ENCODE data around the gene TNNC1.

DNA sequence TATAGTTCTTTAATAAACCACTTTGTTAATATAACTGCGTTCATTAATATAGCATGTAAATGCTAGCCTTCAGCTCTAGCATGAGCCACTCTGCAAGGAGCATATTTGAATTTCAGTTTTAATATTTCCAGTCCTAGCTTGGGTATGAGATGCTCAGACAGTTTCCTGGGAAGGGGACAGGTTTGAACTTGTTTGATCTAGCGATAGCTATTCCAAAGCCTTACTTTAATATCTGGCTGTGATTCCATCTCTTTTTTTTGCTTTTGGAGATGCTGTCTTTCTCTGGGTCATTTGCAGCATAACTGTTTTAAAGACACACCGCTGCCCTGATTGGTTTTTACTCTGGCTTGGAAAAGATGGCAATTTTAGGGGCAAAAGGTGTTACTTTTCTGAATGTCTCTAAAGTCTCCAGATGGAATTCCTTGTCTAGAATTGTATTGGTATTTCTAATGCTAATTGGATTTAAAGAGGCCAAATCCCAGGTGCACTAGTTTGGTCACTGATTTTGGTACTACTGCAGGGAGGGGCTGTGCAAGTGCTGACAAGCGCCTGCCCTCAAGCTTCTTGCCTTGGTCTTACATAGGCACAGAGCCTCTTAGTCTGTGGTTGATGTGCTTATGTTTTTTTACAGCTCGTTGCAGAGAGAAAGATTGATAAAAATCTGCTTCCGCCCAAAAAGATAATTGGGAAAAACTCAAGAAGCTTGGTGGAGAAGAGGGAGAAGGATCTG lies 4.4 kb upstream of the TNNC1 start:
- TF ChIP-seq L3MBTL2 (conservative IDR thresholded peaks at IDR 0.05) (no peak), ZNF384 (IDR thresholded peaks at IDR 0.05) (no peak), SP1 (IDR thresholded peaks at IDR 0.05) (no peak), FOXA1 (IDR thresholded peaks at IDR 0.05) (no peak), FOXM1 (IDR thresholded peaks at IDR 0.05; ENCODE audit: borderline replicate concordance) (no peak), FOXK2 (IDR thresholded peaks at IDR 0.05) (no peak)
- TF ChIP-seq, protein P1, sequence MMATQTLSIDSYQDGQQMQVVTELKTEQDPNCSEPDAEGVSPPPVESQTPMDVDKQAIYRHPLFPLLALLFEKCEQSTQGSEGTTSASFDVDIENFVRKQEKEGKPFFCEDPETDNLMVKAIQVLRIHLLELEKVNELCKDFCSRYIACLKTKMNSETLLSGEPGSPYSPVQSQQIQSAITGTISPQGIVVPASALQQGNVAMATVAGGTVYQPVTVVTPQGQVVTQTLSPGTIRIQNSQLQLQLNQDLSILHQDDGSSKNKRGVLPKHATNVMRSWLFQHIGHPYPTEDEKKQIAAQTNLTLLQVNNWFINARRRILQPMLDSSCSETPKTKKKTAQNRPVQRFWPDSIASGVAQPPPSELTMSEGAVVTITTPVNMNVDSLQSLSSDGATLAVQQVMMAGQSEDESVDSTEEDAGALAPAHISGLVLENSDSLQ (IDR thresholded peaks at IDR 0.05) = no peak
